GM06990 (cell line): ENCODE data around the gene ARFIP1.

Source experiments
- DNase-seq: peaks from one replicate; pipeline ENCODE4 v3.0.0-alpha.2; 2011; ENCODE audit not compliant: insufficient read length; ENCODE audit errors: extremely low read depth
- H3K27me3 ChIP-seq: replicated peaks from 2 replicates; pipeline ENCODE4 v1.6.0; 2011; ENCODE audit warnings: low read length; ENCODE audit not compliant: control insufficient read depth, insufficient read depth
- H3K36me3 ChIP-seq: 2 replicates; pipeline ENCODE4 v1.5.1; 2011; ENCODE audit warnings: low read length; ENCODE audit not compliant: control insufficient read depth, insufficient read depth
- H3K4me3 ChIP-seq: replicated peaks from 2 replicates; pipeline ENCODE4 v1.5.1; 2011; ENCODE audit warnings: low read depth, mild to moderate bottlenecking, control low read depth, low read length
- CTCF ChIP-seq: IDR thresholded peaks from 2 replicates; pipeline ENCODE4 v1.5.1; 2011; ENCODE audit warnings: low read length, control low read depth, mild to moderate bottlenecking, inconsistent platforms; ENCODE audit not compliant: insufficient read depth, poor library complexity, severe bottlenecking

Gene ARFIP1

GRCh38 chr4:152771741-152772533 lies 7.8 kb upstream of the ARFIP1 start:
- no peak for TF ChIP-seq CTCF
- H3K4me3 ChIP-seq = no peak overlapping the region
- peak; percentile 26 for DNase-seq

GRCh38 chr4:152773339-152773738 lies 6.4 kb upstream of the ARFIP1 start:
- Histone ChIP-seq H3K27me3 (no peaks in the 10 kb centered on the region), H3K4me3 (no peak overlapping the region), H3K36me3 (no peaks in the 10 kb centered on the region)
- DNase-seq = no peak
- TF ChIP-seq CTCF = no peak

More at GRCh38 chr4:152771741-152772533, 7.8 kb upstream of the ARFIP1 start:
- Histone ChIP-seq H3K27me3 (no peaks in the 10 kb centered on the region), H3K36me3 (no peaks in the 10 kb centered on the region)

GRCh38 chr4:152773953-152774352 lies 5.8 kb upstream of the ARFIP1 start:
- Histone ChIP-seq H3K27me3 (no peaks in the 10 kb centered on the region), H3K36me3 (no peaks in the 10 kb centered on the region), H3K4me3 (no peak overlapping the region)
- no peak for TF ChIP-seq CTCF
- no peak for DNase-seq

GRCh38 chr4:152776352-152776751 lies 3.4 kb upstream of the ARFIP1 start:
- TF ChIP-seq CTCF = no peak
- no peak for DNase-seq
- Histone ChIP-seq H3K4me3 (no peak overlapping the region), H3K36me3 (no peaks in the 10 kb centered on the region), H3K27me3 (no peaks in the 10 kb centered on the region)

- H3K27me3 ChIP-seq = no peaks in the 10 kb centered on the region
- H3K4me3 ChIP-seq = no peak overlapping the region
- no peak for TF ChIP-seq CTCF
- DNase-seq = no peak
- no peaks in the 10 kb centered on the region for H3K36me3 ChIP-seq
Observed at GRCh38 chr4:152777488-152777887, 2.3 kb upstream of the ARFIP1 start.
